Measurements from ENCODE around the gene CD276.

DNA sequence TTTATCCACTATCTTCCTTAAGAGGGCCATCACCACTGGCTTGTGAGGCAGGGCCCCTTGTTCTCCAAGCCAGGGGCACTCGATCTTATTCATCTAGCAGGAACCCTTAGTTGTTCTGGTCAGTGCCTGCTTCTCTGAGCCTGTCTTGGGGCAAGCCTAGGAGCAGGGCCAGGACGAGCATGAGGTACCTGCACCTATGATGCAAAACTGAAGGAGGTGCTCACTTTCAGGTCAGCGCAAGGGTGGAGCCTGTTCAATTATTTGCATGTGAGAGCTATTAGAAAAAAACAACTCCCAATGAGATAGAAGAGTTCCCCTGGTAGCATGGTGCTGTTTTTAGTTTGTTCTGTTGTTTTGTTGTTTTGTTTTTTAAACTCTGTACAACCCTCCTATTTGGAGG, 5.0 kb upstream of the CD276 start:
- TF ChIP-seq EP300 (IDR thresholded peaks at IDR 0.05), result no peak
- TF ChIP-seq, protein P1, sequence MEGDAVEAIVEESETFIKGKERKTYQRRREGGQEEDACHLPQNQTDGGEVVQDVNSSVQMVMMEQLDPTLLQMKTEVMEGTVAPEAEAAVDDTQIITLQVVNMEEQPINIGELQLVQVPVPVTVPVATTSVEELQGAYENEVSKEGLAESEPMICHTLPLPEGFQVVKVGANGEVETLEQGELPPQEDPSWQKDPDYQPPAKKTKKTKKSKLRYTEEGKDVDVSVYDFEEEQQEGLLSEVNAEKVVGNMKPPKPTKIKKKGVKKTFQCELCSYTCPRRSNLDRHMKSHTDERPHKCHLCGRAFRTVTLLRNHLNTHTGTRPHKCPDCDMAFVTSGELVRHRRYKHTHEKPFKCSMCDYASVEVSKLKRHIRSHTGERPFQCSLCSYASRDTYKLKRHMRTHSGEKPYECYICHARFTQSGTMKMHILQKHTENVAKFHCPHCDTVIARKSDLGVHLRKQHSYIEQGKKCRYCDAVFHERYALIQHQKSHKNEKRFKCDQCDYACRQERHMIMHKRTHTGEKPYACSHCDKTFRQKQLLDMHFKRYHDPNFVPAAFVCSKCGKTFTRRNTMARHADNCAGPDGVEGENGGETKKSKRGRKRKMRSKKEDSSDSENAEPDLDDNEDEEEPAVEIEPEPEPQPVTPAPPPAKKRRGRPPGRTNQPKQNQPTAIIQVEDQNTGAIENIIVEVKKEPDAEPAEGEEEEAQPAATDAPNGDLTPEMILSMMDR (IDR thresholded peaks at IDR 0.05), result no peak
- TF ChIP-seq POLR2A (IDR thresholded peaks at IDR 0.05; ENCODE audit: low read depth), result no peak
- TF ChIP-seq POLR2AphosphoS5 (IDR thresholded peaks at IDR 0.05), result no peak

Data from esophagus muscularis mucosa (tissue), 4 donors.